Measurements from ENCODE around the gene ADAM12.

Gene ADAM12

GRCh38 chr10:126387931-126388911 is at the start of gene ADAM12:
Gene ADAM12, minus strand, starts transcription at chr10:126388477. Its CDS starts 332 bp downstream, at chr10:126388145.
- DNase-seq (ENCODE audit: low read depth in 2 of 2) = no peak

- DNase-seq (ENCODE audit: low read depth in 2 of 2) = no peak
Observed at GRCh38 chr10:126437635-126438406, 49.5 kb upstream of the ADAM12 start.

- no peak for DNase-seq (ENCODE audit: low read depth in 2 of 2)
Observed at GRCh38 chr10:126434235-126434634, 46.0 kb upstream of the ADAM12 start.

GRCh38 chr10:126433351-126433750 is 45.1 kb upstream of the ADAM12 start:
- no peak for DNase-seq (ENCODE audit: low read depth in 2 of 2)

- DNase-seq (ENCODE audit: low read depth in 2 of 2) = no peak
Observed at GRCh38 chr10:126432507-126432906, 44.2 kb upstream of the ADAM12 start.

GRCh38 chr10:126431816-126432215 is 43.5 kb upstream of the ADAM12 start:
- DNase-seq (ENCODE audit: low read depth in 2 of 2) = no peak

- DNase-seq (ENCODE audit: low read depth in 2 of 2) = no peak
Observed at GRCh38 chr10:126430512-126430911, 42.2 kb upstream of the ADAM12 start.

- no peak for DNase-seq (ENCODE audit: low read depth in 2 of 2)
Observed at GRCh38 chr10:126429275-126429674, 41.0 kb upstream of the ADAM12 start.

GRCh38 chr10:126425489-126426065 is 37.3 kb upstream of the ADAM12 start:
- DNase-seq (ENCODE audit: low read depth in 2 of 2) = no peak

GRCh38 chr10:126425032-126425431 is 36.8 kb upstream of the ADAM12 start:
- no peak for DNase-seq (ENCODE audit: low read depth in 2 of 2)

- DNase-seq (ENCODE audit: low read depth in 2 of 2) = no peak
Observed at GRCh38 chr10:126423732-126424491, 35.6 kb upstream of the ADAM12 start.

- DNase-seq (ENCODE audit: low read depth in 2 of 2) = no peak
Observed at GRCh38 chr10:126422567-126422966, 34.3 kb upstream of the ADAM12 start.

GRCh38 chr10:126421756-126422256 is 33.5 kb upstream of the ADAM12 start:
- no peak for DNase-seq (ENCODE audit: low read depth in 2 of 2)

GRCh38 chr10:126420567-126421300 is 32.5 kb upstream of the ADAM12 start:
- no peak for DNase-seq (ENCODE audit: low read depth in 2 of 2)

- DNase-seq (ENCODE audit: low read depth in 2 of 2) = no peak
Observed at GRCh38 chr10:126417220-126417825, 29.0 kb upstream of the ADAM12 start.

- DNase-seq (ENCODE audit: low read depth in 2 of 2) = no peak
Observed at GRCh38 chr10:126409821-126410220, 21.5 kb upstream of the ADAM12 start.

GRCh38 chr10:126408953-126409641 is 20.8 kb upstream of the ADAM12 start:
- no peak for DNase-seq (ENCODE audit: low read depth in 2 of 2)

GRCh38 chr10:126407831-126408230 is 19.6 kb upstream of the ADAM12 start:
- no peak for DNase-seq (ENCODE audit: low read depth in 2 of 2)

GRCh38 chr10:126405239-126405775 is 17.0 kb upstream of the ADAM12 start:
- DNase-seq (ENCODE audit: low read depth in 2 of 2) = no peak
